Activated T-cell treated with anti-CD3 and anti-CD28 coated beads, Interleukin-2, amount 50 U/mL, for 72 hours (primary cell): ENCODE data around the gene PPP1CC. TPM values are rescaled to one million over a fixed set of nuclear protein-coding genes. Genes with fewer than 3 reads are reported as not detected.

Source experiments
- total RNA-seq, 2 donors: library from RNA; stranded (reverse); gene quantifications; one replicate each; pipeline ENCODE4 v1.2.3, GENCODE V29; 2022

Gene PPP1CC
- total RNA-seq, 2 donors from 2014 or later, result 302 to 332 TPM

Other genes with a start within 250 kb of the PPP1CC start
- 100 to 1,000 TPM in 1 of 2 donors, 10 to 100 TPM in 1; 98.2 to 104 TPM for gene VPS29, start 240.8 kb downstream of the PPP1CC start, total RNA-seq
- gene RAD9B, start 240.6 kb downstream of the PPP1CC start, total RNA-seq, result 1 to 10 TPM; 2.3 to 4.4 TPM
- 10 to 100 TPM; 42.6 to 42.9 TPM for gene PPTC7, start 159.6 kb downstream of the PPP1CC start, total RNA-seq
- gene TCTN1, start 128.8 kb downstream of the PPP1CC start, total RNA-seq, result 1 to 10 TPM; 9.7 to 10.0 TPM
- gene HVCN1, start 53.8 kb downstream of the PPP1CC start, total RNA-seq, result 10 to 100 TPM; 10.5 to 12.8 TPM
- under 1 TPM in 1 of 2 donors, not detected in 1; 0.24 TPM for gene CCDC63, start 104.1 kb upstream of the PPP1CC start, total RNA-seq
- gene MYL2, start 177.7 kb upstream of the PPP1CC start, total RNA-seq, result not detected